ENCODE data around the gene FAU. TPM values are rescaled to one million over a fixed set of nuclear protein-coding genes. Genes with fewer than 3 reads are reported as not detected.
A peak's percentile ranks its signal among the peaks of the same experiment; 100 is the strongest.

The FAU gene
- total and polyA plus RNA-seq, 2 donors = 1,067 to 1,132 TPM

- Histone ChIP-seq H3K27me3 (ENCODE audit: control insufficient read depth in 2 of 2, insufficient read depth in 1 of 2, low read length in 1 of 2) (no peaks in the 10 kb centered on the region), H3K4me3 (ENCODE audit: low read length in 2 of 2) (peak overlapping the region; percentile 79 to 88), H3K9me3 (ENCODE audit: control insufficient read depth in 2 of 2, insufficient read depth in 1 of 2, low read length in 1 of 2) (no peaks in the 10 kb centered on the region), H3K36me3 (ENCODE audit: control insufficient read depth in 2 of 2, insufficient read depth in 2 of 2, low read length in 1 of 2) (peaks cover 39 to 41% of the 10 kb centered on the region in 2 donors), H3K27ac (ENCODE audit: low read depth in 1 of 2, low read length in 1 of 2) (peak overlapping the region; percentile 39 to 97), H3K4me1 (ENCODE audit: control insufficient read depth in 2 of 2, insufficient read depth in 2 of 2, low read length in 2 of 2) (peaks cover 10 to 31% of the 10 kb centered on the region in 2 donors)
- no peak for DNase-seq (ENCODE audit: low read depth in 6 of 9, low spot score in 9 of 9)
- WGBS = 3% methylated on average over 20 of the region's 20 CpGs
Measured at GRCh38 chr11:65133724-65134123, 11.8 kb upstream of the FAU start.

- H3K36me3 ChIP-seq (ENCODE audit: control insufficient read depth in 2 of 2, insufficient read depth in 2 of 2, low read length in 1 of 2) = peaks cover 45 to 47% of the 10 kb centered on the region in 2 donors
- DNase-seq (ENCODE audit: low read depth in 6 of 9, low spot score in 9 of 9) = peak in 1 of 9 donors; percentile 51
- 52% methylated on average over 18 of the region's 18 CpGs for WGBS
- H3K9me3 ChIP-seq (ENCODE audit: control insufficient read depth in 2 of 2, insufficient read depth in 1 of 2, low read length in 1 of 2) = no peaks in the 10 kb centered on the region
- H3K4me3 ChIP-seq (ENCODE audit: low read length in 2 of 2) = peak overlapping the region; percentile 79 to 88
- peaks cover 10 to 31% of the 10 kb centered on the region in 2 donors for H3K4me1 ChIP-seq (ENCODE audit: control insufficient read depth in 2 of 2, insufficient read depth in 2 of 2, low read length in 2 of 2)
- no peak overlapping the region for H3K27ac ChIP-seq (ENCODE audit: low read depth in 1 of 2, low read length in 1 of 2)
- no peaks in the 10 kb centered on the region for H3K27me3 ChIP-seq (ENCODE audit: control insufficient read depth in 2 of 2, insufficient read depth in 1 of 2, low read length in 1 of 2)
Measured at GRCh38 chr11:65132988-65133700, 11.2 kb upstream of the FAU start.

- DNase-seq (ENCODE audit: low read depth in 6 of 9, low spot score in 9 of 9) = no peak
- H3K27ac ChIP-seq (ENCODE audit: low read depth in 1 of 2, low read length in 1 of 2) = no peak overlapping the region
- 84% methylated on average over 10 of the region's 10 CpGs for WGBS
- no peaks in the 10 kb centered on the region for H3K27me3 ChIP-seq (ENCODE audit: control insufficient read depth in 2 of 2, insufficient read depth in 1 of 2, low read length in 1 of 2)
- no peak overlapping the region for H3K4me3 ChIP-seq (ENCODE audit: low read length in 2 of 2)
- peaks cover 52 to 54% of the 10 kb centered on the region in 2 donors for H3K36me3 ChIP-seq (ENCODE audit: control insufficient read depth in 2 of 2, insufficient read depth in 2 of 2, low read length in 1 of 2)
- H3K4me1 ChIP-seq (ENCODE audit: control insufficient read depth in 2 of 2, insufficient read depth in 2 of 2, low read length in 2 of 2) = peaks cover 10 to 31% of the 10 kb centered on the region in 2 donors
- no peaks in the 10 kb centered on the region for H3K9me3 ChIP-seq (ENCODE audit: control insufficient read depth in 2 of 2, insufficient read depth in 1 of 2, low read length in 1 of 2)
Measured at GRCh38 chr11:65132238-65132987, 10.5 kb upstream of the FAU start.

- no peaks in the 10 kb centered on the region for H3K27me3 ChIP-seq (ENCODE audit: control insufficient read depth in 2 of 2, insufficient read depth in 1 of 2, low read length in 1 of 2)
- no peaks in the 10 kb centered on the region for H3K9me3 ChIP-seq (ENCODE audit: control insufficient read depth in 2 of 2, insufficient read depth in 1 of 2, low read length in 1 of 2)
- no peak overlapping the region for H3K27ac ChIP-seq (ENCODE audit: low read depth in 1 of 2, low read length in 1 of 2)
- no peak for DNase-seq (ENCODE audit: low read depth in 6 of 9, low spot score in 9 of 9)
- 90% methylated on average over 6 of the region's 6 CpGs for WGBS
- peaks cover 58 to 60% of the 10 kb centered on the region in 2 donors for H3K36me3 ChIP-seq (ENCODE audit: control insufficient read depth in 2 of 2, insufficient read depth in 2 of 2, low read length in 1 of 2)
- no peak overlapping the region for H3K4me3 ChIP-seq (ENCODE audit: low read length in 2 of 2)
- peaks cover 10 to 31% of the 10 kb centered on the region in 2 donors for H3K4me1 ChIP-seq (ENCODE audit: control insufficient read depth in 2 of 2, insufficient read depth in 2 of 2, low read length in 2 of 2)
Measured at GRCh38 chr11:65131895-65132237, 9.9 kb upstream of the FAU start.

GRCh38 chr11:65131417-65131776 lies 9.5 kb upstream of the FAU start:
- no peaks in the 10 kb centered on the region for H3K9me3 ChIP-seq (ENCODE audit: control insufficient read depth in 2 of 2, insufficient read depth in 1 of 2, low read length in 1 of 2)
- H3K27ac ChIP-seq (ENCODE audit: low read depth in 1 of 2, low read length in 1 of 2) = no peak overlapping the region
- WGBS = 96% methylated on average over 3 of the region's 3 CpGs
- peaks cover 62 to 64% of the 10 kb centered on the region in 2 donors for H3K36me3 ChIP-seq (ENCODE audit: control insufficient read depth in 2 of 2, insufficient read depth in 2 of 2, low read length in 1 of 2)
- no peak overlapping the region for H3K4me3 ChIP-seq (ENCODE audit: low read length in 2 of 2)
- no peak for DNase-seq (ENCODE audit: low read depth in 6 of 9, low spot score in 9 of 9)
- no peaks in the 10 kb centered on the region for H3K27me3 ChIP-seq (ENCODE audit: control insufficient read depth in 2 of 2, insufficient read depth in 1 of 2, low read length in 1 of 2)
- peaks cover 10 to 28% of the 10 kb centered on the region in 2 donors for H3K4me1 ChIP-seq (ENCODE audit: control insufficient read depth in 2 of 2, insufficient read depth in 2 of 2, low read length in 2 of 2)

- DNase-seq (ENCODE audit: low read depth in 6 of 9, low spot score in 9 of 9) = no peak
- H3K27ac ChIP-seq (ENCODE audit: low read depth in 1 of 2, low read length in 1 of 2) = no peak overlapping the region
- WGBS = 97% methylated on average over 19 of the region's 19 CpGs
Measured at GRCh38 chr11:65130631-65131416, 8.9 kb upstream of the FAU start.

GRCh38 chr11:65129649-65130441 lies 7.9 kb upstream of the FAU start:
- Histone ChIP-seq H3K4me1 (ENCODE audit: control insufficient read depth in 2 of 2, insufficient read depth in 2 of 2, low read length in 2 of 2) (peaks cover 6 to 17% of the 10 kb centered on the region in 2 donors), H3K4me3 (ENCODE audit: low read length in 2 of 2) (no peak overlapping the region), H3K27me3 (ENCODE audit: control insufficient read depth in 2 of 2, insufficient read depth in 1 of 2, low read length in 1 of 2) (no peaks in the 10 kb centered on the region), H3K9me3 (ENCODE audit: control insufficient read depth in 2 of 2, insufficient read depth in 1 of 2, low read length in 1 of 2) (no peaks in the 10 kb centered on the region), H3K27ac (ENCODE audit: low read depth in 1 of 2, low read length in 1 of 2) (no peak overlapping the region), H3K36me3 (ENCODE audit: control insufficient read depth in 2 of 2, insufficient read depth in 2 of 2, low read length in 1 of 2) (peaks cover 76 to 80% of the 10 kb centered on the region in 2 donors)
- no peak for DNase-seq (ENCODE audit: low read depth in 6 of 9, low spot score in 9 of 9)
- WGBS = 97% methylated on average over 13 of the region's 13 CpGs

More at GRCh38 chr11:65130631-65131416, 8.9 kb upstream of the FAU start:
- Histone ChIP-seq H3K36me3 (ENCODE audit: control insufficient read depth in 2 of 2, insufficient read depth in 2 of 2, low read length in 1 of 2) (peaks cover 66 to 70% of the 10 kb centered on the region in 2 donors), H3K4me1 (ENCODE audit: control insufficient read depth in 2 of 2, insufficient read depth in 2 of 2, low read length in 2 of 2) (peaks cover 10 to 24% of the 10 kb centered on the region in 2 donors), H3K4me3 (ENCODE audit: low read length in 2 of 2) (no peak overlapping the region), H3K27me3 (ENCODE audit: control insufficient read depth in 2 of 2, insufficient read depth in 1 of 2, low read length in 1 of 2) (no peaks in the 10 kb centered on the region), H3K9me3 (ENCODE audit: control insufficient read depth in 2 of 2, insufficient read depth in 1 of 2, low read length in 1 of 2) (no peaks in the 10 kb centered on the region)

- peaks cover 82 to 88% of the 10 kb centered on the region in 2 donors for H3K36me3 ChIP-seq (ENCODE audit: control insufficient read depth in 2 of 2, insufficient read depth in 2 of 2, low read length in 1 of 2)
- no peak for DNase-seq (ENCODE audit: low read depth in 6 of 9, low spot score in 9 of 9)
- peaks cover 3 to 14% of the 10 kb centered on the region in 2 donors for H3K4me1 ChIP-seq (ENCODE audit: control insufficient read depth in 2 of 2, insufficient read depth in 2 of 2, low read length in 2 of 2)
- no peak overlapping the region for H3K4me3 ChIP-seq (ENCODE audit: low read length in 2 of 2)
- 97% methylated on average over 15 of the region's 15 CpGs for WGBS
- H3K9me3 ChIP-seq (ENCODE audit: control insufficient read depth in 2 of 2, insufficient read depth in 1 of 2, low read length in 1 of 2) = no peaks in the 10 kb centered on the region
- no peak overlapping the region for H3K27ac ChIP-seq (ENCODE audit: low read depth in 1 of 2, low read length in 1 of 2)
- no peaks in the 10 kb centered on the region for H3K27me3 ChIP-seq (ENCODE audit: control insufficient read depth in 2 of 2, insufficient read depth in 1 of 2, low read length in 1 of 2)
Measured at GRCh38 chr11:65128182-65129145, 6.5 kb upstream of the FAU start.
